Stimulated activated CD4-positive, alpha-beta T cell treated with anti-CD3 and anti-CD28 coated beads, Interleukin-1b, Interleukin-23, amount 100 ng/mL, for 4 hours (primary cell): Measurements from ENCODE around the gene TMEM74B.
"Not testable (repeated sequence)": the region's sequence is repeated elsewhere in the genome, so short reads cannot be mapped to it uniquely, and the experiment has no call there.

Experiments used
- DNase-seq, 2 donors: peaks; one replicate each; pipeline ENCODE4 v3.0.0-alpha.2; 2020; ENCODE audit warnings: low read depth in 2 of 2

The TMEM74B gene

GRCh38 chr20:1178623-1179022 is 6.2 kb downstream of the TMEM74B start:
- DNase-seq: no peak

GRCh38 chr20:1178103-1178502 is 6.7 kb downstream of the TMEM74B start:
- DNase-seq: no peak

DNA sequence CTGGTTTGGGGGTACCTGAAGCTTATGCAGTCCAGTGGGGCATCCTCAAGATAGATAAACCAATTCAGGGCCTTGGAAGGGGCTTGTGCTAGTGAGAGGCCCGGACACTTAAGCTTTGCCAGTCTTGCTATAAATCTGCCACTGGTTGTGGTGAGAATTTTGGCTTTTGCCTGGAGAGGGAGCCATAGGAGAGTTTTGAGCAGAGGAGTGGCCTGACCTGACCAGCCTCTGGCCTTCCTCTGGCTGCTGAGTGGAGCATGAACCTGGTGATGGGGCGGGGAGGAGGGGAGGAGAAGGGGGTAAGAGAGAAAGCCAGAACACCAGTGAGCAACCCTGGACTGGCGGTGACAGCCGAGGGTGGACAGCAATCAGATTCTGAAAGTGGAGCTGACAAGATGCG is 7.1 kb downstream of the TMEM74B start:
- DNase-seq: no peak

DNA sequence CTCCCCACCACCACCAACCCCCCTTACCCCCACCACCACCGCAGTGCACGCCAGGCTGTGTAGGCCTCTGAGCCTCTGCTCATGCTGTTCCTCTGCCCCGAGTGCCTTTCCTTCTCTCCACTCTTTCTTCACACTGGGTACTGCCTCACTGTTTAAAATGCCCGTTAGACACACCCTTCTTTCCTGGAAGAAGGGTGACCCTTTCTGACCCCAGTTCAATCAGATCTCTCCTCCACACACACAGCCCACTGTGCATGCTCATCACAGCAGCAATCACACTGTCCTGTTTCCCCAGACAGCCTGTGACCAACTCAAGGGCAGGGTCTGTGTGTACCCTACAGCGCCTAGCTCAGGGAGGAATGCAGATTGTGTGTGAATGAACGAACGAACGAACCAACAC is 10.0 kb downstream of the TMEM74B start:
- no peak for DNase-seq

- DNase-seq: no peak
These were observed 11.1 kb downstream of the TMEM74B start for GRCh38 chr20:1173698-1174097.

DNA sequence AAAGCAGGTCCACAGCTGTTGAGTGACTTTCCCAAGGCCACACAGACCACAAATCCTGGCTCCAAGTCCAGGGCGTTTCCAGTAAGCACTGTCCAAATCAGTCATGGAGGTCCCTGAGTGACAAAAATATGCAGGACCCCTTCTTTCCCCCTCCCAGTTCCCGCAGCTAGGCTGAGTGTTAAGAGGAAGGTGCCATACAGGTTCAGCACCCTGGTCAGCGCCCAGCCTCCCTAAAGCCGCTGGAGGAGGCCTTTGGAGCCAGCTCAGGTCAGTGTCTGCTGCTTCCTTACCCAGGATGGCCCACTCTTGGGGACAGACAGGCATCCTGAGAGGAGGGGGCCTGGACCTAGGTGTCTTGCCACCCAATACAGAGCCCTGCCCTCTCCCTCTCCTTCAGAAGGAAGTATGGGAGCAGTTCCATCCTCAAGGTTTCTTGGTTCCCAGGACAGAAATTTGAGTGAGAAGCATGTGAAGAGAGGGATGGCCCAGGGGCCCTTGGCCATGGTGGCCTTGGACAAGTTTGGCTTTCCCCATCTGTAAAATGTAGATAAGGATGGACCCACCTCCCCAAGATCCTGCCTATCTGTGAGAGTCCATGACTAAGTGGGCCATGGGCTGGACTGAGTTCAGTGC is 13.2 kb downstream of the TMEM74B start:
- DNase-seq: no peak

DNA sequence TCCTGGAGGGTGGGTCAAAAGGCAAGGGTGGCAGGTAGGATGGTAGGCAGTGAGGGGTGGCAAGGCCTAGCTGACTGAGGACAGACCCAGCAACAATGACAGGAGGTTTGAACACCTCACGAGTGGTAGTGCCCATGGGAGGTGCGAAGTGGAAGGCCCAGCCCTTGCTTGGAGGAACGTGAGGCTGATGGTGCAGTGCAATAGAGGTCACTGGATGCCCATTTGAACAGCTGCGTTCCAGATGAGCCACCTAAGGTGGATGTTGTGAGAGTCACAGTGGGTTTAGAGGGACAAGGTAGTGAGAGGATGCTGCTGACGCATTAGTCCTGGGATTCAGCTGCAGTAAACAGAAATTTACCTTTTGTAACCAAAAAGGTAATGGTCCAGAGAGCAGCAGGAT is 15.6 kb downstream of the TMEM74B start:
- no peak for DNase-seq

- no peak for DNase-seq
These were observed 17.6 kb downstream of the TMEM74B start for GRCh38 chr20:1166948-1167720.

DNA sequence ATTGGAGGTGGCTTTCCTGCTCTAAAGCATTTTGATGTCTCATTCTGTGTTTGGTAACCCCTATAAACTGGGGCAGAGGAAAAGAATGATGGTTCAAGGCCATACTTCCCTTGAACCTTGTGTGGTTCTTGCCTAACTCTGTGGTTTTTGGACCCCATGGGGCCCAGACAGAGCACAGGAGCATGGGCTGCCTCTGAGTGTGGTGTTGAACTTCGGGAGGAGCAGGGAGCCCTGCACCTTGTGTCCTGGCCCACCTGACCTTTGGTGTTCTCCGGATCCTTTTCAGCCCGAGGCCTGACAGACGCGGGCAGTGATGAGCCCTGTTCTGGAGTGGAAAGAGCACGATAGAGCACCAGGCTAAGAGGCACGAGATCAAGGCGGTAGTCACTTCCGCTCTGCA is 18.8 kb downstream of the TMEM74B start:
- no peak for DNase-seq

DNA sequence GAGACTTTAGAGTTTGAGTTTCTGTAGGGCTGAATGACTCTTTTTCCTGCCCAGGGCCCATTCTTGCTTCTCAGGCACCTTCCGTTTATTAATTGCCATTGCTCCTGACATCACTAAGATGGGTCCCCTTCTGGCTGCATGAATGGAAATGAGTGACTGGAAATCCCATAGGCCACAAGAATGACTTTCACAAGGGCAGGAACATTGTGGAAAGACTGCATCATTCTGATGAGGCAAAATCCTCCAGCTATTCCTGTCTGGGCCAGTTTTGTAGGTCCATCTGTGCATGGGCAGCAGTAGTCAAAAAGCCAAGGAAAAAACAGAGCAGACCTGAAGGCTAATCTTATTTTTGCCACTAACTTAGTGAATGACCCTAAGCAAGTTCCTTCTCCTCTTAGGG is 19.3 kb downstream of the TMEM74B start:
- DNase-seq: no peak

DNA sequence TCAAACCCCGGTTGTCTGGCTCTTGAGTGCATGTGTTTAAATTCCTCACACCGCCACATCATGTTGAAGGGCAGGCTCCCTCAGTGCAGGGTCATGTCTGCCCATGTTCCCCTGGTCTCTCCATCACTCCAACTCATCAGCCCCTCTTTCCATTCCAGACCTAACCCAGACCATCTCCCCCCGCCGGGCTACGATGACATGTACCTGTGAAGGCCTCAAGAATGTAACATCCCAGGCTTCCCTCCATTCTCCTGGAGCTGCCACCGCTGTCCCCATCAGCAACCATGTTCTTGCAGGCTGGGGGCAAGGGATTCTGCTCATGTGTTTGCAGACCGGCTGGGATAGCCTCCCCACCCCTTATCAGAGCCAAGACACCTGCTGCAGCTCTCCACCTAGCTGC is 19.9 kb downstream of the TMEM74B start:
- no peak for DNase-seq

- DNase-seq: no peak
These were observed 21.1 kb downstream of the TMEM74B start for GRCh38 chr20:1163653-1164052.

DNA sequence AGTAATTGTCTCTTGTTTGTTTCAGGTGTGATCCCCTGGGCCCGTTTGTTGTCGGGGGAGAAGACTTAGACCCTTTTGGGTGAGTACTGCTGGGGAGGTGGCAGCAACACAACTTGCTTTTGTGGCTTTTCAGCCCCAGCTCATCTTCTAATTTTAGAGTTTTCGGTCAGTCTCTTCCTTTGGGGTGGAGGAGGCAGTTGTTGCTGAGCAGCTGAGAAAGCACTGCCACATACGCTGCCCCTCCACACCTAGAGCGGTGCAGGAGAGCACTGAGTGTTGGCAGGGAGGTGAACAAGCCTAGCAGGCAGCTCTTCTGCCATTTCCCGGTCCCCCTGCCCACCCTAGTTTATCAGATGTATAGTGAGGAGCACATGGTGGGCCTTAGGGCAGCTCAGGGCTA is 21.7 kb downstream of the TMEM74B start:
- DNase-seq: no peak

GRCh38 chr20:1160991-1161390 is 23.8 kb downstream of the TMEM74B start:
- DNase-seq: no peak

GRCh38 chr20:1160496-1160895 is 24.3 kb downstream of the TMEM74B start:
- no peak for DNase-seq

DNA sequence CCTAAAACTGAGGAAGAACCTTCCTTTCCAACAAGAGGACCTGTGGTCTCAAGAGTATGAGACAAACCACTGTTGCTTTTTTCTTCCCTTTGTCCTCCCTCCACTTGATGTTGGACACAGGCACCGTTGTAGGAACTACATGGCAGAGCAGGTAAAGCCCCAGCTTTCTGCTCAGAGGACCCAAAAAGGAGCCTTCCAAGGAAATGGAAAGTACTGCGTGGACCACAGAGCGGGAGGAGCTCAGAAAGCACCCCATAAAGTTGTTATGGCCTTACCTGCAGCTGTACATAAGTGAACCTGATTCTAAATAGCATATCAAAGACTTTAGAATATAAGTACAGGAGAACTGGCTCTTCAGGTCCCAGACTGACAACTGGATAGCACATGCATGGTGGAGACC is 29.4 kb downstream of the TMEM74B start:
- DNase-seq: no peak

DNA sequence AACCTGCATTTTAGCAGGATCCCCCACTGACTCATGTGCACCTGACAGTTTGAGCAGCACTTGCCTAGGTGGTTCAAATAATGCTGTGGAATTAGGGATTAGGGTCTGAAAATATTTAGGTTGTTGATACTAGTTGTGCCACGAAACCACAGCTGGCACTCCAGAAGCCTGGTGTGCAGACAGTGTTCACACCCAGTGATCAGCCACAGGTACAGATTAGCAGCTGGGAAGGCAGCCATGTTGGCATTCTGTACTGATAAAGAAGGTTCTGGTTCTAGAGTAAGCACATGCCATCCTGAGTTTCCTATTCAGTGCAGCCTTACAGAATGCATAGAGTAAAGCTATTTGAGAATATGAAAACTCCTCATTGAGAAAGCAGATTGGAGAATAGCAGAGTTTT is 30.1 kb downstream of the TMEM74B start:
- no peak for DNase-seq

- no peak for DNase-seq
These were observed 30.6 kb downstream of the TMEM74B start for GRCh38 chr20:1154226-1154625.

GRCh38 chr20:1150968-1151367 is 33.8 kb downstream of the TMEM74B start:
- DNase-seq: no peak

- DNase-seq: no peak
These were observed 34.6 kb downstream of the TMEM74B start for GRCh38 chr20:1150218-1150617.

DNA sequence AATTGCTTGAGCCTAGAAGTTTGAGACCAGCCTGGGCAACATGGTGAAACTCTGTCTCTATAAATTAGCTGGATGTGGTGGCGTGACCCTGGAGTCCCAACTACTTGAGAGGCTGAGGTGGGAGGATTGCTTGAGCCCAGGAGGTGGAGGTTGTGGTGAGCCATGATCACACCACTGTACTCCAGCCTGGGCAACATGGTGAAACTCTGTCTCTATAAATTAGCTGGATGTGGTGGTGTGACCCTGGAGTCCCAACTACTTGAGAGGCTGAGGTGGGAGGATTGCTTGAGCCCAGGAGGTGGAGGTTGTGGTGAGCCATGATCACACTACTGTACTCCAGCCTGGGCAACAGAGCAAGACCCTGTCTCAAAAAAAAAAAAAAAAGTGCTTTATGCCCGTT is 35.0 kb downstream of the TMEM74B start:
- DNase-seq: not testable (repeated sequence)

GRCh38 chr20:1146957-1147356 is 37.8 kb downstream of the TMEM74B start:
- DNase-seq: no peak

GRCh38 chr20:1144401-1145172 is 40.2 kb downstream of the TMEM74B start:
- DNase-seq: no peak
